Measurements from ENCODE around the gene NR6A1.

DNA sequence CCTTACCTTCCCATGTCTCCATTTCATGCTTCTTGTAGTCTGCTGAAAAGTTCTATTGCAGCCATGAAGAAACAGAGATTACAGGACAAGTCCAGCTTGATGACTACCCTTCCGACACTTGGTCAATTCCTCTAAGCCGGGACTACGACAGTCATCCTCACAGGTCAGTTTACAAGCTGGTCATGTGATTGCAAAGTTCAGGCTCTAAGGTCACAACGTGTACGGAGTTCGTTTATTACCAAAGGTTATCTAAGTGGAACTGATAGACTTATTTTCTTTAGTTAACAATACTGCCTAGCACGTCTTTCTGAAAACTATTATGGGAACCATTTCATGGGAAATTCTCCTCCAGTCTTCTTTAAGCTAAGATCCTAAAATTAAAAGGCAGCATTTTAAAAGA, 175.4 kb downstream of the NR6A1 start:
- TF ChIP-seq EZH2 (IDR thresholded peaks at IDR 0.05) = no peak
- no peak for TF ChIP-seq POLR2AphosphoS5 (IDR thresholded peaks at IDR 0.05; ENCODE audit: borderline replicate concordance, low read depth, low read length)
